Smooth muscle cell (in vitro differentiated cells): Measurements from ENCODE around the gene STRBP. TPM values are rescaled to one million over a fixed set of nuclear protein-coding genes. Genes with fewer than 3 reads are reported as not detected.

ENCODE experiments used
- DNase-seq: peaks from one replicate; lab custom pipeline; 2025; ENCODE audit not compliant: unreplicated experiment; lab: John Stamatoyannopoulos, UW
- H2AFZ ChIP-seq: fragments of 200-600 bp; sonication (generic); 2 replicates; pipeline ENCODE4 v1.6.0; 2016; ENCODE audit warnings: antibody characterized with exemption, low read depth, mild to moderate bottlenecking
- H3F3A ChIP-seq: fragments of 200-600 bp; sonication (generic); 2 replicates; pipeline ENCODE4 v1.6.0; 2017; ENCODE audit warnings: antibody characterized with exemption, low read depth
- H3K27ac ChIP-seq: fragments of 200-600 bp; sonication (generic); 2 replicates; pipeline ENCODE4 v1.5.1; 2016; ENCODE audit warnings: low read depth, mild to moderate bottlenecking
- H3K27me3 ChIP-seq: fragments of 200-600 bp; sonication (generic); 2 replicates; pipeline ENCODE4 v1.6.1; 2016; ENCODE audit warnings: low read depth, mild to moderate bottlenecking
- H3K36me3 ChIP-seq: fragments of 200-600 bp; sonication (generic); 2 replicates; pipeline ENCODE4 v1.5.1; 2016; ENCODE audit warnings: low read depth
- H3K4me1 ChIP-seq: fragments of 200-600 bp; sonication (generic); 2 replicates; pipeline ENCODE4 v1.5.1; 2016; ENCODE audit warnings: low read depth
- H3K4me2 ChIP-seq: fragments of 200-600 bp; sonication (generic); 2 replicates; pipeline ENCODE4 v1.6.0; 2016; ENCODE audit warnings: mild to moderate bottlenecking
- H3K4me3 ChIP-seq: fragments of 200-600 bp; sonication (generic); 2 replicates; pipeline ENCODE4 v1.5.1; 2016; ENCODE audit warnings: mild to moderate bottlenecking
- H3K79me2 ChIP-seq: fragments of 200-600 bp; sonication (generic); 2 replicates; pipeline ENCODE4 v1.6.0; 2016; ENCODE audit warnings: low read depth, mild to moderate bottlenecking
- H3K9ac ChIP-seq: fragments of 200-600 bp; sonication (generic); 2 replicates; pipeline ENCODE4 v1.6.0; 2016; ENCODE audit warnings: low read depth
- H3K9me3 ChIP-seq: fragments of 200-600 bp; sonication (generic); replicated peaks from 2 replicates; pipeline ENCODE4 v1.5.1; 2016; ENCODE audit warnings: low read depth
- H4K20me1 ChIP-seq: fragments of 200-600 bp; sonication (generic); 2 replicates; pipeline ENCODE4 v1.6.0; 2016; ENCODE audit warnings: low read depth
- WGBS: methylation state at CpG from one replicate; pipeline ENCODE4 v1.1.7; 2016; ENCODE audit warnings: low lambda C conversion rate; 5-methylcytosine and 5-hydroxymethylcytosine counted together
- polyA plus RNA-seq: library from polyadenylated mRNA; unstranded; fragments of >200 nt; fragmentation: Nextera tagmentation; extraction: Ambion mirVana; gene quantifications from 2 replicates; pipeline ENCODE4 v1.2.1, GENCODE V29; 2016
- total RNA-seq: library from RNA; depleted of rRNA; stranded (reverse); fragments of >200 nt; gene quantifications from 2 replicates; pipeline ENCODE4 v1.2.3, GENCODE V29; 2014
- TF ChIP-seq, protein P1 (sequence below): fragments of 200-600 bp; sonication (generic); IDR thresholded peaks from 2 replicates; pipeline ENCODE4 v1.5.1; 2017; ENCODE audit warnings: borderline replicate concordance, mild to moderate bottlenecking, antibody characterized with exemption; ENCODE audit not compliant: insufficient read depth, poor library complexity, severe bottlenecking

The STRBP gene
- total and polyA plus RNA-seq, 2 experiments from 2014 or later: 6.6 to 11.9 TPM

DNA sequence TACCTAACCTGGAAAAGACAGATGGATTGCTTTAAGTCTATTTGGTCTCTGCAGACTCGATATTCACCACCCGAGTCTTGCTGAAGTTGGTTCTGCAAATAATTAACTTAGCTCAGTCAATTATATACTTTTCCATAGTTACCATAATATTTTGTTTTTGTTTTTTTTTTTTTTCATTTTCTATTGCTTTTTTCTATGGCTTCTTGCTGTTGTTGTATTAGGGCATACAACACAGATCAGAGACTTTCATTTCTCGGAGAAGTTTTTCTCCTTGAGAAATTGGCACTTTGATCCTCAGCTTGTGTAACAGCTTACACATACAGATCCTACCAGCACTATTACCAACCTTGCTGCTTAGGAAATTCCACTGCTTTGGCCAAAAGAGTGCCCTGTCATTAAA is 146.9 kb downstream of the STRBP start:
- Histone ChIP-seq H3K27ac (no peak overlapping the region), H3K79me2 (no peaks in the 10 kb centered on the region), H2AFZ (no peak overlapping the region), H3K9ac (no peak overlapping the region), H3K4me3 (no peak overlapping the region), H3F3A (no peaks in the 10 kb centered on the region), H3K27me3 (no peaks in the 10 kb centered on the region), H3K36me3 (no peaks in the 10 kb centered on the region), H3K9me3 (no peaks in the 10 kb centered on the region), H3K4me1 (peaks cover 8% of the 10 kb centered on the region), H3K4me2 (no peak overlapping the region), H4K20me1 (no peaks in the 10 kb centered on the region)
- no peak for DNase-seq
- TF ChIP-seq, protein P1, sequence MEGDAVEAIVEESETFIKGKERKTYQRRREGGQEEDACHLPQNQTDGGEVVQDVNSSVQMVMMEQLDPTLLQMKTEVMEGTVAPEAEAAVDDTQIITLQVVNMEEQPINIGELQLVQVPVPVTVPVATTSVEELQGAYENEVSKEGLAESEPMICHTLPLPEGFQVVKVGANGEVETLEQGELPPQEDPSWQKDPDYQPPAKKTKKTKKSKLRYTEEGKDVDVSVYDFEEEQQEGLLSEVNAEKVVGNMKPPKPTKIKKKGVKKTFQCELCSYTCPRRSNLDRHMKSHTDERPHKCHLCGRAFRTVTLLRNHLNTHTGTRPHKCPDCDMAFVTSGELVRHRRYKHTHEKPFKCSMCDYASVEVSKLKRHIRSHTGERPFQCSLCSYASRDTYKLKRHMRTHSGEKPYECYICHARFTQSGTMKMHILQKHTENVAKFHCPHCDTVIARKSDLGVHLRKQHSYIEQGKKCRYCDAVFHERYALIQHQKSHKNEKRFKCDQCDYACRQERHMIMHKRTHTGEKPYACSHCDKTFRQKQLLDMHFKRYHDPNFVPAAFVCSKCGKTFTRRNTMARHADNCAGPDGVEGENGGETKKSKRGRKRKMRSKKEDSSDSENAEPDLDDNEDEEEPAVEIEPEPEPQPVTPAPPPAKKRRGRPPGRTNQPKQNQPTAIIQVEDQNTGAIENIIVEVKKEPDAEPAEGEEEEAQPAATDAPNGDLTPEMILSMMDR: no peak
- 95% methylated on average over 3 of the region's 3 CpGs for WGBS

DNA sequence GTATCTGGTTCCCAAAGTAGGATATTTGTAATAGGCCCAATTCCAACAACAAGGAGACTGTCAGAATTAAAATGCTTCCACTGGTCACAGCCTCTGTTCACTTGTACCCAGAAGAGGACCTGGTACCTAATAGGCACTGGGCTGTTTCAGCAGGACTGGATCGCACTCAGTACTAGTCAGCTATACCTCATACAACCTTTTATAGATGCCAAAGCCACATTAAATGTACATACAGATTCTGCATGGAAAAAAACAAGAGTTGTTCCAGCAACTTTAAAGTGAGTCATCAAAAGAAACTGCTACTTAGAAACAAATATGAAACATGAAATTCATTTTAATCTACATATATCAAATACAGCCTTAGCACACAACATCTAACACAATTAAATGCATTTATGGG is 147.4 kb downstream of the STRBP start:
- no peaks in the 10 kb centered on the region for H3K79me2 ChIP-seq
- no peaks in the 10 kb centered on the region for H4K20me1 ChIP-seq
- no peaks in the 10 kb centered on the region for H3F3A ChIP-seq
- no peak overlapping the region for H2AFZ ChIP-seq
- DNase-seq: no peak
- H3K4me3 ChIP-seq: no peak overlapping the region
- 95% methylated on average over 1 of the region's 1 CpG for WGBS
- TF ChIP-seq, protein P1: no peak
- H3K4me1 ChIP-seq: peaks cover 8% of the 10 kb centered on the region
- H3K4me2 ChIP-seq: no peak overlapping the region
- no peak overlapping the region for H3K27ac ChIP-seq
- H3K9ac ChIP-seq: no peak overlapping the region
- no peaks in the 10 kb centered on the region for H3K36me3 ChIP-seq
- H3K27me3 ChIP-seq: no peaks in the 10 kb centered on the region
- no peaks in the 10 kb centered on the region for H3K9me3 ChIP-seq

DNA sequence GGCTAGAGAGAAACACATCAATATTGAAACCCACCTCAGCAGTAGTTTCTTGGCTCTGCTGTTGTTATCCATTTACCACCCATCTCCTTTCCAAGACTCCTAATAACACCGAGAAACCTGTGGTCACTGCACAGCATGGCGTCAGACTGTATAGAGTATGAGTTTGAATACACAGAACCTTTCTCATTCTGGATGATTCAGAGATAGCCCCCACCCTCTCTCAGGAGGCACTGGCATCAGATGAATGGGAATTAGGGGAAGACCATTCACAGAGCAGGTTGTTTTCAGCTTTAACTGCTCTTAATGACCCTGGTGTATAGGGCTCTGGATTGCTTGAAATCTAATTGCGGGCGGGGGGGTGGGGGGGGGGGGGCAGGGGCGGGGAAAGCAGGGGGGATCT is 148.3 kb downstream of the STRBP start:
- no peaks in the 10 kb centered on the region for H3K36me3 ChIP-seq
- no peak overlapping the region for H3K27ac ChIP-seq
- no peak for DNase-seq
- no peaks in the 10 kb centered on the region for H4K20me1 ChIP-seq
- H3K9me3 ChIP-seq: no peaks in the 10 kb centered on the region
- H3F3A ChIP-seq: no peaks in the 10 kb centered on the region
- H3K9ac ChIP-seq: no peak overlapping the region
- no peak overlapping the region for H3K4me3 ChIP-seq
- no peak overlapping the region for H2AFZ ChIP-seq
- peaks cover 8% of the 10 kb centered on the region for H3K4me1 ChIP-seq
- no peaks in the 10 kb centered on the region for H3K79me2 ChIP-seq
- TF ChIP-seq, protein P1: no peak
- no peaks in the 10 kb centered on the region for H3K27me3 ChIP-seq
- 77% methylated on average over 5 of the region's 5 CpGs for WGBS
- H3K4me2 ChIP-seq: no peak overlapping the region

DNA sequence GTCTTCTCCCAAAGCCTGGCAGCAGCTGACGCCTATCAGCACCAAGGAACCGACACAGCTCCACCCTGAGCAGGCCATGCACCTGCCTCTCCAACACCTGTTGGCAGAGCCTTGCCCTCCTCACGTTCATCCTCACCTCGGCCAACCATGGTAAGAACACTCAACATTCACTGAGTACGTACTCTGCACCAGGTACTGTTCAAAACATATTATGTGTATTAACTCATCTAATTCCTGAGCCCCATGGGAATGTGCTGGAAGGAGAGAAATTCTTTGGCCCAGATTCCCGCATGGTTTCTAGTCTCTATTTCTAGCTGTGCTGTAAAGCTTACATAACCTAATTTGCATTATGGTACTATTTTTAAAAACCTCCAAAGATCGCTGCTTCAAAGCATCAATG is 148.8 kb downstream of the STRBP start:
- no peak for DNase-seq
- 90% methylated on average over 7 of the region's 7 CpGs for whole genome bisulfite sequencing

More for the DNA sequence above, 148.8 kb downstream of the STRBP start:
- no peak overlapping the region for H3K9ac ChIP-seq
- no peak overlapping the region for H2AFZ ChIP-seq
- H3K9me3 ChIP-seq: no peaks in the 10 kb centered on the region
- H4K20me1 ChIP-seq: no peaks in the 10 kb centered on the region
- TF ChIP-seq, protein P1: no peak
- H3F3A ChIP-seq: no peaks in the 10 kb centered on the region
- no peaks in the 10 kb centered on the region for H3K27me3 ChIP-seq
- H3K27ac ChIP-seq: no peak overlapping the region
- no peaks in the 10 kb centered on the region for H3K36me3 ChIP-seq
- H3K79me2 ChIP-seq: no peaks in the 10 kb centered on the region
- H3K4me2 ChIP-seq: no peak overlapping the region
- H3K4me3 ChIP-seq: no peak overlapping the region
- H3K4me1 ChIP-seq: peaks cover 8% of the 10 kb centered on the region
